Psoas muscle (tissue), 8 donors: ENCODE results near the gene GRIN3A. TPM values are rescaled to one million over a fixed set of nuclear protein-coding genes. Genes with fewer than 3 reads are reported as not detected.

Experiments
- ATAC-seq, 4 donors: fragments of 200-7000 bp; cut with Tn5 transposase; one replicate each; pipeline ENCODE4 v1.9.1; 2020; ENCODE audit warnings: moderate library complexity in 3 of 4, mild to moderate bottlenecking in 2 of 4
- DNase-seq, 2 donors: peaks; one replicate each; pipeline ENCODE4 v3.0.0-alpha.2; 2020
- H3K27ac ChIP-seq: fragments of 200-600 bp; one replicate; pipeline ENCODE4 v1.8.0; 2022
- H3K27me3 ChIP-seq, 3 donors: fragments of 200-600 bp in 1 of 3; one replicate each; pipeline versions ENCODE4 v1.6.1 to v1.8.0; 2013 to 2022; ENCODE audit warnings: low read length in 2 of 3, mild to moderate bottlenecking in 2 of 3, moderate library complexity in 1 of 3; ENCODE audit not compliant: insufficient read depth in 3 of 3
- H3K36me3 ChIP-seq, 2 donors: fragments of 200-600 bp in 1 of 2; one replicate each; pipeline versions ENCODE4 v1.6.1 to v1.8.0; 2013 to 2022; ENCODE audit warnings: low read depth in 1 of 2, mild to moderate bottlenecking in 1 of 2, moderate library complexity in 1 of 2; ENCODE audit not compliant: insufficient read depth in 1 of 2
- H3K4me1 ChIP-seq: fragments of 200-600 bp; one replicate; pipeline ENCODE4 v1.8.0; 2022
- H3K4me3 ChIP-seq: fragments of 200-600 bp; one replicate; pipeline ENCODE4 v1.8.0; 2022; ENCODE audit warnings: mild to moderate bottlenecking
- H3K9me3 ChIP-seq: fragments of 200-600 bp; one replicate; pipeline ENCODE4 v1.8.0; 2022
- CTCF ChIP-seq: fragments of 200-600 bp; IDR thresholded peaks from one replicate; pipeline ENCODE4 v1.8.0; 2022; ENCODE audit warnings: antibody characterized with exemption
- WGBS, 3 donors: extraction: QIAGEN DNeasy Blood & Tissue Kit; methylation state at CpG; one replicate each; pipeline versions ENCODE4 v1.1.6 to v1.1.7; 2013; 5-methylcytosine and 5-hydroxymethylcytosine counted together
- intact Hi-C, 2 donors: fragments of 100-400 bp; cut with DNase I; formaldehyde crosslinking; loops; one replicate each; pipeline versions ENCODE4 v1.11.0 to v1.14.2; 2022
- polyA plus RNA-seq, 3 donors: library from polyadenylated mRNA; stranded (reverse); fragments of 200-250 nt; gene quantifications; one replicate each; pipeline ENCODE4 v1.2.3, GENCODE V29; 2013
- total RNA-seq, 4 donors: library from RNA; stranded (reverse); fragmentation: NEBNext Ultra II Directional in 2 of 4; extraction: Animal tissue kit (Norgen Biotek cat#: 25700) in 2 of 4; gene quantifications; one replicate each; pipeline versions ENCODE4 v1.2.1 to v1.2.4, GENCODE V29; 2021 to 2023
- donor health status: healthy with polysubstance abuse.
- donor health status: DM: no; HTN: no; CAD: no; lungs with moderate emphysema.
- donor health status: Bipolar disorder and iron deficiency.
- donor health status: healthy.
- donor health status: DM: yes; HTN: yes; CAD: no.
- donor health status: DM: no; HTN: no; CAD: no.
- donor health status: DM: no; HTN: no; CAD: no.
- donor health status: DM: yes; HTN: yes; CAD: no.

Gene GRIN3A
- total and polyA plus RNA-seq, 7 donors = 0.01 to 0.04 TPM; not detected in 5

GRCh38 chr9:101618698-101619097 is 119.7 kb downstream of the GRIN3A start:
- Histone ChIP-seq H3K27ac (no peak overlapping the region), H3K9me3 (no peaks in the 10 kb centered on the region), H3K27me3 (no peaks in the 10 kb centered on the region), H3K4me3 (no peak overlapping the region), H3K4me1 (no peaks in the 10 kb centered on the region), H3K36me3 (no peaks in the 10 kb centered on the region)
- DNase-seq (no peak), ATAC-seq (no peak)
- no peak for TF ChIP-seq CTCF
- intact Hi-C loops = no loop called here

GRCh38 chr9:101605547-101605946 is 132.9 kb downstream of the GRIN3A start:
- TF ChIP-seq CTCF = no peak
- no peaks in the 10 kb centered on the region for H3K9me3 ChIP-seq
- H3K4me3 ChIP-seq = no peak overlapping the region
- no peaks in the 10 kb centered on the region for H3K27me3 ChIP-seq
- H3K27ac ChIP-seq = no peak overlapping the region
- ATAC-seq (no peak), DNase-seq (no peak)
- intact Hi-C loops = no loop called here
- WGBS, 3 donors = 90 to 94% (median 93%) methylated on average over 3 of the region's 3 CpGs
- H3K36me3 ChIP-seq = no peaks in the 10 kb centered on the region
- no peaks in the 10 kb centered on the region for H3K4me1 ChIP-seq

- intact Hi-C loops = no loop called here
- H3K27me3 ChIP-seq = peaks cover 0 to 3% (median 0%) of the 10 kb centered on the region in 3 donors
- WGBS, 3 donors = 67 to 83% (median 73%) methylated on average over 2 of the region's 2 CpGs
Measured at GRCh38 chr9:101604296-101604695, 134.2 kb downstream of the GRIN3A start.

GRCh38 chr9:101601904-101602765 is 136.3 kb downstream of the GRIN3A start:
- H3K4me3 ChIP-seq = no peak overlapping the region
- intact Hi-C loops = loop anchor here in 1 of 2 donors (2.0 kb wide), 1 partner anchor 125 kb away; no protein-coding TSS in a partner anchor
- H3K4me1 ChIP-seq = no peaks in the 10 kb centered on the region
- WGBS, 3 donors = 15 to 20% (median 20%) methylated on average over 11 of the region's 11 CpGs
- H3K27me3 ChIP-seq = peaks cover 0 to 3% (median 0%) of the 10 kb centered on the region in 3 donors
- TF ChIP-seq CTCF = peak; percentile 57
- ATAC-seq (peak in 2 of 4 donors; percentile 46 to 67), DNase-seq (no peak)
- no peaks in the 10 kb centered on the region for H3K9me3 ChIP-seq
- H3K27ac ChIP-seq = no peak overlapping the region
- no peaks in the 10 kb centered on the region for H3K36me3 ChIP-seq

More at GRCh38 chr9:101604296-101604695, 134.2 kb downstream of the GRIN3A start:
- Histone ChIP-seq H3K36me3 (no peaks in the 10 kb centered on the region), H3K4me3 (no peak overlapping the region), H3K4me1 (no peaks in the 10 kb centered on the region), H3K9me3 (no peaks in the 10 kb centered on the region), H3K27ac (no peak overlapping the region)
- TF ChIP-seq CTCF = no peak
- ATAC-seq = no peak
- DNase-seq = no peak
